ENCODE data around the gene FOCAD.

- TF ChIP-seq CTCF (conservative IDR thresholded peaks at IDR 0.05 in 1 of 2, IDR thresholded peaks at IDR 0.05 in 1 of 2; ENCODE audit: low read depth in 1 of 2, low read length in 2 of 2) (no peak), EZH2 (IDR thresholded peaks at IDR 0.05; ENCODE audit: low read length, missing control alignments) (no peak)
Measured at GRCh38 chr9:20984506-20984905, 300.4 kb downstream of the FOCAD start.

Data from fibroblast of lung (primary cell).